Dermis blood vessel endothelial cell (primary cell): ENCODE measurements around the gene ZNF784. TPM values are rescaled to one million over a fixed set of nuclear protein-coding genes. Genes with fewer than 3 reads are reported as not detected.

Source experiments
- DNase-seq: peaks from one replicate; pipeline ENCODE4 v3.0.0; 2010
- total RNA-seq: library from RNA; depleted of rRNA; stranded (reverse); fragments of >200 nt; gene quantifications from 2 replicates; pipeline ENCODE4 v1.2.3, GENCODE V29; 2014

The ZNF784 gene
- total RNA-seq: 3.9 and 5.3 TPM in 2 replicates

GRCh38 chr19:55624109-55625003, at the start of gene ZNF784:
TSS of gene ZNF784 (minus strand) at chr19:55624566. CDS start at chr19:55624561, 5 bp downstream.
- DNase-seq: peak; percentile 96

- DNase-seq: no peak
Observed at GRCh38 chr19:55673889-55674288, 49.5 kb upstream of the ZNF784 start.

- no peak for DNase-seq
Observed at GRCh38 chr19:55673465-55673864, 49.1 kb upstream of the ZNF784 start.

- no peak for DNase-seq
Observed at GRCh38 chr19:55672418-55672817, 48.1 kb upstream of the ZNF784 start.

GRCh38 chr19:55671054-55671378, 46.6 kb upstream of the ZNF784 start:
- DNase-seq: no peak

- peak; percentile 35 for DNase-seq
Observed at GRCh38 chr19:55670280-55671053, 46.1 kb upstream of the ZNF784 start.

GRCh38 chr19:55669418-55670279, 45.3 kb upstream of the ZNF784 start:
- DNase-seq: no peak

- DNase-seq: no peak
Observed at GRCh38 chr19:55668603-55669348, 44.4 kb upstream of the ZNF784 start.

GRCh38 chr19:55667958-55668357, 43.6 kb upstream of the ZNF784 start:
- no peak for DNase-seq

- DNase-seq: no peak
Observed at GRCh38 chr19:55667511-55667910, 43.1 kb upstream of the ZNF784 start.

- DNase-seq: no peak
Observed at GRCh38 chr19:55667006-55667381, 42.6 kb upstream of the ZNF784 start.

- no peak for DNase-seq
Observed at GRCh38 chr19:55666343-55667005, 42.1 kb upstream of the ZNF784 start.

GRCh38 chr19:55663846-55664536, 39.6 kb upstream of the ZNF784 start:
- no peak for DNase-seq

GRCh38 chr19:55661826-55662225, 37.5 kb upstream of the ZNF784 start:
- DNase-seq: no peak

- DNase-seq: no peak
Observed at GRCh38 chr19:55660991-55661390, 36.6 kb upstream of the ZNF784 start.

- no peak for DNase-seq
Observed at GRCh38 chr19:55660404-55660803, 36.0 kb upstream of the ZNF784 start.

GRCh38 chr19:55659822-55660221, 35.5 kb upstream of the ZNF784 start:
- DNase-seq: no peak

- no peak for DNase-seq
Observed at GRCh38 chr19:55658846-55659459, 34.6 kb upstream of the ZNF784 start.

GRCh38 chr19:55656988-55657747, 32.8 kb upstream of the ZNF784 start:
- peak; percentile 37 for DNase-seq

- no peak for DNase-seq
Observed at GRCh38 chr19:55656552-55656951, 32.2 kb upstream of the ZNF784 start.
